Omental fat pad (tissue), 4 donors: ENCODE measurements around the gene PLEKHF1. TPM values are rescaled to one million over a fixed set of nuclear protein-coding genes. Genes with fewer than 3 reads are reported as not detected.

Source experiments
- ATAC-seq: fragments of 150-250 bp; one replicate; pipeline ENCODE4 v1.9.1; 2016; ENCODE audit warnings: mild to moderate bottlenecking, moderate library complexity; ENCODE audit not compliant: low FRiP score
- DNase-seq: peaks from one replicate; pipeline ENCODE4 v3.0.0-alpha.2; 2019; ENCODE audit warnings: low spot score
- CTCF ChIP-seq, 3 donors: fragments of 450-650 bp; IDR thresholded peaks; one replicate each; pipeline ENCODE4 v1.5.1; 2016 to 2017; ENCODE audit warnings: antibody characterized with exemption in 3 of 3, mild to moderate bottlenecking in 3 of 3, moderate library complexity in 2 of 3
- total RNA-seq, 4 donors: library from RNA; depleted of rRNA; stranded (reverse); fragments of >200 nt; gene quantifications; one replicate each; pipeline ENCODE4 v1.1.0, GENCODE V29; 2016

PLEKHF1 gene
- total RNA-seq, 4 donors from 2014 or later, result 10.7 to 55.5 (median 21.5) TPM

GRCh38 chr19:29635963-29636362, 29.3 kb upstream of the PLEKHF1 start:
- no peak for ATAC-seq
- TF ChIP-seq CTCF (IDR thresholded peaks at IDR 0.05), result no peak
- no peak for DNase-seq

GRCh38 chr19:29636553-29637360, 28.5 kb upstream of the PLEKHF1 start:
- no peak for TF ChIP-seq CTCF (IDR thresholded peaks at IDR 0.05)
- DNase-seq, result no peak
- ATAC-seq, result no peak

- TF ChIP-seq CTCF (IDR thresholded peaks at IDR 0.05), result no peak
- ATAC-seq (no peak), DNase-seq (no peak)
Observed at GRCh38 chr19:29639086-29639485, 26.2 kb upstream of the PLEKHF1 start.

- TF ChIP-seq CTCF (IDR thresholded peaks at IDR 0.05), result no peak
- DNase-seq (no peak), ATAC-seq (no peak)
Observed at GRCh38 chr19:29640231-29640630, 25.0 kb upstream of the PLEKHF1 start.

- no peak for TF ChIP-seq CTCF (IDR thresholded peaks at IDR 0.05)
- ATAC-seq (no peak), DNase-seq (no peak)
Observed at GRCh38 chr19:29641597-29641996, 23.7 kb upstream of the PLEKHF1 start.

GRCh38 chr19:29643361-29643935, 21.8 kb upstream of the PLEKHF1 start:
- ATAC-seq, result no peak
- TF ChIP-seq CTCF (IDR thresholded peaks at IDR 0.05), result no peak
- DNase-seq, result no peak

GRCh38 chr19:29644210-29644609, 21.1 kb upstream of the PLEKHF1 start:
- ATAC-seq (no peak), DNase-seq (no peak)
- TF ChIP-seq CTCF (IDR thresholded peaks at IDR 0.05), result no peak
